Smooth muscle cell of the pulmonary artery (primary cell): ENCODE data around the gene DPH7. TPM values are rescaled to one million over a fixed set of nuclear protein-coding genes. Genes with fewer than 3 reads are reported as not detected.

Experiments
- total RNA-seq: library from RNA; depleted of rRNA; stranded (reverse); fragments of >200 nt; gene quantifications from 2 replicates; pipeline ENCODE4 v1.2.3, GENCODE V29; 2014

Gene DPH7
- total RNA-seq, result 16.0 and 25.2 TPM in 2 replicates

DNA sequence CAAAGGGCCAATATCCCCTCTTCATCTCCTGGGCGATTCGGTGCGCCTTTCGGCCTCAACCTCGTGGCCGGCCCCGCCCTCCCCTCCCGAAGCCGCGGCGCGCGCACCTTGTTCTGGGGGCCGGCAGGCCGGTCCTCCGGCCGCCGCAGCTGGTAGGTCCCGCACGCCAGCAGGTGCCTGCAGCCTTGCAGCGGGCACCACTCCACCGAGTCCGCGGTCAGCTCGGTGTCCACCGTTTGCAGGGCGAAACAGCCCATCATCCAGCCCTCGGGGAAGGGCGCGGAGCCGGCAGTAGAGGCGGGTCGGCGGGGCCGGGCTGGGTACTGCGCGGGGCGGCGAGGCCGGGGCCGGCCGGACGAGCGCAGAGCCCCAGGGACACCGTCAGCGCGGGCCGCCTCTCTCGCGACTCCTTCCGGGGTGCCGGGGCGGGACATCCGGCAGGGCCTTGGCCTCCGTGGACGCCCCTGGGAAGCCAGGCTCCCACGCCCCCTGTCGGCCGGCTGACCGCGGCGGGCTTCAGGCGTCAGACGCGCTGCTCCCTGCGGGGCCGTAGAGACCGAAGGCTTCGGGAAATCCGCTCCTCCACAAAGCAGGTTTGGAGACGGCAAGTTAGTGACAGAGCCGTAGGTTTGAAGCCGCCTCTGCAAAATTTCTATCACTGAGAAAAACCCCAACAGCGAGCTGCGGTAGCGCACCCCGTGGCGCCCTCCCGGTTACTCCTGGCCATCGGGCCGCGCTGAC lies at the start of gene DPH7:
DPH7 (minus strand) TSS at position 408 of the 741 bp plus-strand sequence; CDS start at position 260, 148 bp downstream.

DNA sequence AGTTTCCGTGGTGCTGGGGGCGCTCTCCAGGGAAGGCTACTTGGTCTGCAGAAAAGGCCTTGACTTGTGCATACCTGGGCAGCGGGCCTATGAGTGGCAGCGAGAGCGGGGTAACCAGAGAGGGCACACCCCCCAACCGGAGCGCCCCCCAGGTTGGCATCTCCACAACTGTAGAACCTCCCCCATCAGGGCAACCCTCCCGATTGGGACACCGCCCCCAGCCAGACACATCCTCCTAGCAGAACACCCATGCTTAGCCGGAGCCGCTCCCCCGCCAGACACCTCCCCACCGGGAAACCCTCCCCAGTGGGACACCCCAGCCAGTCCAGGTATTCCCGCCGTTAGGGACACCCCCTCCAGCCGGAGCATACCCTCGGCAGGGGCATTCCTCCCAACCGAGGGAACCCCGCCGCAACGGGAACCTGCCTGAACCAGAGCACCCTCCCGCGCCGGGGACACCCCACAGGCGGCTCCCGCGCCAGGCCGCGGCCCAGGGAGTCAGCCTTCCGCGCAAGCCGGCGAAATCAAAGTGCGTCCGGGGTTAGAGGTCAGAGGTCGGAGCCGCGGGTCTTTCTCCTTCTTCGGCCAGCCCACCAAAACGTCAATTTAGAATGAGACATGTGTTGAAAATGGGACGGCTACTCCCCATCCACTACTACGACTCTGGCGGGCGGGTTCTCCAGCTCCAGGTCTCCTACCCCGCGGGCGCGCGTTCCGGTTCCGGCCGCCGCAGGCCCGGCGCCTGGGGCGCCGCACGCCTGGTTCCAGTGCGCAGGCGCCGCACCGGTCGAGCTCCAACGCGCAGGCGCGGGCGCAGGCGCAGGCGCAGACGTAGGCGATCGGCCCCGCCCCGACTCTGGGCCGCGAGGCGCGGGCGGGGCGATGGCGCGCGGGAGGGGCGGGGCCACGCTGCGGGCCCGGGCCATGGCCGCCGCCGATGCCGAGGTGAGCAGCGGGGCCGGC lies 39.7 kb upstream of the DPH7 start, which contains the start of gene EHMT1:
EHMT1 (plus strand) TSS at position 901 of the 963 bp plus-strand sequence; CDS start at position 925, 24 bp downstream.

DNA sequence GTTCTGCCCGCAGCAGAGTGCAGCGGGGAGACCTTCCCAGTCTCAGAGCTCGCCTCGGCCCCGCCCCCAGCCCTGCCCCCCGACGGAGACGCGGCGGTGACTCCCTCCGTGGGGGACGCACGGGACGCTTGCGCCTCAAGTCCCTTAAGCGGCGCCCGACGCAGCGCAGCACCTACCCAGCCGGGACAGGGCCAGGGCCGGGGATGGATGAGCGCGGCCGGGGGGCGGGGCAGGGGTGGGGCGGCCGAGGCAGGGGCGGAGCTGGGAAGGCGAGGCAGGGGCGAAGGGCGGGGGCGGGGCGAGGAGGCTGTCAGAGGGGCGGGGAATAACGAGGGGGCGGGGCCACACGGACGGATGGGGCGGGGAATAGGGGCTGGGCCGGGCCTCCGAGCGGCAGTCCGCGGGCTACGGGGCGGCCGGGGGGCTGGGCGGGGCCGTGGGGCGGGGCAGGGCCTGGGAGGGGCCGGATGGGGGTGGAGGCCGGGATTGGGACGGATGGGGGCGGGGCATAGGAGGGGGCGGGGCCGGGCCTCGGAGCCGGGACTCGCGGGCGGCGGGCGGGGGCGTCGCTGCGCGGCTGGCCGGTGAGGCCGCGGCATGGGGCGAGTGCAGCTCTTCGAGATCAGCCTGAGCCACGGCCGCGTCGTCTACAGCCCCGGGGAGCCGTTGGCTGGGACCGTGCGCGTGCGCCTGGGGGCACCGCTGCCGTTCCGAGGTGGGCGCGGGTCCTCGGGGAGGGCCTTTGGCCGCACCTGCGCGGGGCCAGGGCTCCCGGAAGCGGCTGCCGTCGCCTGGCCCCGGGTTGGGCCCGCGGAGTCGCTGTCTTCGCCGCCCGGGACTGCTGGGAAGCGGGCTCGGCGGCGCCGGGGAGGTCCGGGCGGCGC lies 26.6 kb upstream of the DPH7 start, which contains the start of gene ARRDC1:
ARRDC1 (plus strand) TSS at position 566 of the 884 bp plus-strand sequence; CDS start at position 598, 32 bp downstream.

DNA sequence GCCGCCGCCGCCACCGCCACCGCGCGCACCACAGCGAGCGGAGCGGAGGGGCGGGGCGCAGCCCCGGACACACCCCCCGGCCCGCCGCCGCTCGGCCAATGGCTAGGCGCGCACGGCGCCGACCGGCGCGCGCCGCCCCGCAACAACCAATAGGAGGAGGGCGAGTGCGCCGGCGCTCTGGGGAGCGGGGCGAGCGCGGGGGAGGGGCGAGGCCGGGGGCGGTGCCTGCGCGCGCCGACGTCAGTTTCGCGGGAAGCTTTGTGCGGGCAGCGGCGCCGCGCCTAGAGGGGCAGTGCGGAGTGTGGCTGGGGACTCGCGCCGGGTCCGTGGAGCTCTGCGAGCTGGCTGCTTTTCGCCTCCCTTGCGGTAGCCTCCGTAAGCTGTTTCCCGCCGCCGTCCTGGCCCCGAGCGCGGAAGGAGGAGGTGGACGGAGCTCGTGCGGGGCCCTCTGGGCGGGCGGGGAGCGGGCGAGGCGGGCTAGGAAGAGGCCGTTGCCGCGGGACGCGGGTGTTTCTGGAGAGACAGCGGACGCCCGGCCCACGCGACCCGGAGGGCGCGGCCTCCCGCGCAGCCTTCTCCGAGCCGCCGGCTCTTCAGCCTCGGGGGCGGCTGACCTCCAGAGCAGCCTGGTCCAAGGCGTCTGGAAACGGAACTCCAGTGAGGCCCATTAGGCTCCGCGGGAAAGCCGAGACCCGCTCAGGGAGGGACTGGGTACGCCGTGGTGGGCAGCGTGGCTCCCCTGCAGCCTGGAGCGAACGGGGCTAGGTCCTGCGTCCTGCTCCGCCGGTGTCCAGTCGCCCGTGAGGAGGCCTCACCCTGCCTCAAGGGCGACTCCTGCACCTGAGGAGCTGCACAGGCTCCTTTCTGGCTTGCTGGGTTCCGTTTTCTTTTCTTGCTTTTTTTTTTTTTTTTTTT lies 12.0 kb upstream of the DPH7 start, which contains the start of gene ZMYND19:
ZMYND19 (minus strand) TSS at position 44 of the 915 bp plus-strand sequence. CDS start 249 bp downstream, outside the sequence.

DNA sequence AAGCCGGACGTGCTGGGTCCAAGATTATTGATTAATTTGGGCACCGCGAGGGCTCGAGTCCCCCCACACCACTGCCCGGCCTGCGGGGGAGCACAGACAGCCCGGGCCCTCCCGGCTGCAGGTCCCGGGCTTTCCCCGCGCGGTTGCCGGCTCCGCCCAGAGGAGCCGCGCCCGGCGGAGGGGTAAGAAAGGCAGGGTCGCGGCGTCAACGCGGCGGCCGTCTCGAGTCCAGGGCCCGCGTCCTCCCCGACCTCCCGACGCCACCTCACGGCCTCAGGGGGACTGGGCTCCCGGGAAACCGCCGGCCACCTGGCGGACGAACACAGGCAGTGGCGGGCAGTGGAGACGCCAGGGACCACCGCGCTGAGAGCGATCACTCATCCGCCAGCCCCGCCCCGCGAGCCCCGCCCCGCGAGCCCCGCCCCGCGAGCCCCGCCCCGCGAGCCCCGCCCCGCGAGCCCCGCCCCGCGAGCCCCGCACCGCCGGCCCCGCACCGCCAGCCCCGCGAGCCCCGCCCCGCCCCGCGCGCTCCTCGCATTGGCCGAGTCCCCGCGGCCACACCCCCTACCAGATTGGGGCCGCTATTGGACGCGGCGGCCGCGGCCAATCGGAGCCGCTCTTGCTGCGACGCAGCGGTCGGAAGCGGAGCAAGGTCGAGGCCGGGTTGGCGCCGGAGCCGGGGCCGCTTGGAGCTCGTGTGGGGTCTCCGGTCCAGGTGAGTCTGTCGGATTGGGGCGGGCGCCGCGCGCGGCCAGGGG lies 27.3 kb downstream of the DPH7 start, which contains the start of gene MRPL41:
MRPL41 (plus strand) TSS at position 616 of the 758 bp plus-strand sequence. CDS start 203 bp downstream, outside the sequence.

DNA sequence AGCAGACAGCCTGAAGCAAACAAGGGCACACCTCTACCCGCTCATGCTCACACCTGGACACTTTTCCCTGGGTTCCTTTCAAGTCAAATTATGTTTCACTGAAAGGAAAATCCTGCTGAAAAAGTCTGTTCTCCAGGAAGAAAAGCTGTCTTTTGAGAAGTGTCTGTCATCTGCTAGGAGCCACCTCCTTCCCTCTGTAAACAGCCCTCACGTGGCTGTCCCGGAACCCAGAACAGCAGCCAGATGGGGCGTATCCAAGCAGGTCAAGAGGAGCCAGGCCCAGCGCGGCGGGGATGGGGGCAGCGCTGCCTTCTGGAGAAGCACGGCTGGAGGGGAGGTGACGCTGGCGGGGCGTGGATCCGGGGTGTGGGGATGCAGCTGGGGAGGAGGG lies 28.5 kb downstream of the DPH7 start, which contains the start of gene PNPLA7:
PNPLA7 (minus strand) TSS at position 172 of the 391 bp plus-strand sequence. CDS start 205 bp downstream, outside the sequence.

Other genes starting within 250 kb of the DPH7 start
- 11.5 and 14.7 TPM in 2 replicates for gene EXD3, start 155.8 kb downstream of the DPH7 start, total RNA-seq
- gene NOXA1, start 155.5 kb downstream of the DPH7 start, total RNA-seq, result 0.36 and 0.46 TPM in 2 replicates
- gene ENTPD8, start 137.6 kb downstream of the DPH7 start, total RNA-seq, result not detected in 2 replicates
- gene NSMF, start 119.6 kb downstream of the DPH7 start, total RNA-seq, result 20.3 and 36.7 TPM in 2 replicates
- 1.1 and 2.0 TPM in 2 replicates for gene PNPLA7, start 28.5 kb downstream of the DPH7 start, total RNA-seq
- gene MRPL41, start 27.0 kb downstream of the DPH7 start, total RNA-seq, result 21.7 and 30.8 TPM in 2 replicates
- gene ZMYND19, start 11.6 kb upstream of the DPH7 start, total RNA-seq, result 13.4 and 21.1 TPM in 2 replicates
- gene ARRDC1, start 26.8 kb upstream of the DPH7 start, total RNA-seq, result 13.4 and 20.2 TPM in 2 replicates
- gene EHMT1, start 40.1 kb upstream of the DPH7 start, total RNA-seq, result 48.9 and 60.2 TPM in 2 replicates